RWPE1 (cell line): Measurements from ENCODE around the gene ERBB4.
A peak's percentile ranks its signal among the peaks of the same experiment; 100 is the strongest.

ENCODE experiments used
- CTCF ChIA-PET: fragments of 350-600 bp; sonication (Branson Sonifier 250); formaldehyde crosslinking; extraction: SDS; loops from one replicate; lab custom pipeline; 2021; lab: Yijun Ruan, JAX
- POLR2A ChIA-PET: fragments of 400-600 bp; formaldehyde crosslinking; extraction: SDS; loops from one replicate; lab custom pipeline; 2020; ENCODE audit warnings: antibody characterized with exemption; ENCODE audit not compliant: low non-redundant PET; lab: Yijun Ruan, JAX
- DNase-seq: peaks from one replicate; pipeline ENCODE4 v3.0.0; 2012; ENCODE audit warnings: low spot score
- H3K27ac ChIP-seq: fragments of 450-650 bp; 2 replicates; pipeline ENCODE4 v1.5.1; 2017
- TF ChIP-seq, protein P1 (sequence below): fragments of 450-650 bp; conservative IDR thresholded peaks from 2 replicates; pipeline ENCODE4 v1.5.1; 2017; ENCODE audit warnings: low read depth, mild to moderate bottlenecking

ERBB4 gene

DNA sequence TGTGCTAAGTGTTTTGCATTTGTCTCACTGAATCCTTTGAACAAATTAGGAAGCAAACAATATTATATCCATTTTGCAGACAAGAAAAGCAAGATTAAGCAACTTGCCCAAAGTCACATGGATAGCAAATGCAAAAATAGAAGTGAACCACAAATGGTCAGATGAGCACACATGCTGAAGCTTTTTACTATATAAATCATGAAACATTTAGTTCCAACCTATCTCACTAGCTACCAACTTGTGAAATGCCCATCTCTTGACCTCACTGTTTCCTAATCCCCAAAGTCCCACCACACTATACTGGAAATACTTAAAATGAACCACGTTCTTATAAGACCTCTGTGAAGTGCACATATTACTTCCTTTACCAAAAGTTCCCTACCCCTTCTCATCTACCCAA lies 380.5 kb downstream of the ERBB4 start:
- H3K27ac ChIP-seq: no peak overlapping the region
- DNase-seq: no peak
- POLR2A ChIA-PET: no interaction called here
- TF ChIP-seq, protein P1, sequence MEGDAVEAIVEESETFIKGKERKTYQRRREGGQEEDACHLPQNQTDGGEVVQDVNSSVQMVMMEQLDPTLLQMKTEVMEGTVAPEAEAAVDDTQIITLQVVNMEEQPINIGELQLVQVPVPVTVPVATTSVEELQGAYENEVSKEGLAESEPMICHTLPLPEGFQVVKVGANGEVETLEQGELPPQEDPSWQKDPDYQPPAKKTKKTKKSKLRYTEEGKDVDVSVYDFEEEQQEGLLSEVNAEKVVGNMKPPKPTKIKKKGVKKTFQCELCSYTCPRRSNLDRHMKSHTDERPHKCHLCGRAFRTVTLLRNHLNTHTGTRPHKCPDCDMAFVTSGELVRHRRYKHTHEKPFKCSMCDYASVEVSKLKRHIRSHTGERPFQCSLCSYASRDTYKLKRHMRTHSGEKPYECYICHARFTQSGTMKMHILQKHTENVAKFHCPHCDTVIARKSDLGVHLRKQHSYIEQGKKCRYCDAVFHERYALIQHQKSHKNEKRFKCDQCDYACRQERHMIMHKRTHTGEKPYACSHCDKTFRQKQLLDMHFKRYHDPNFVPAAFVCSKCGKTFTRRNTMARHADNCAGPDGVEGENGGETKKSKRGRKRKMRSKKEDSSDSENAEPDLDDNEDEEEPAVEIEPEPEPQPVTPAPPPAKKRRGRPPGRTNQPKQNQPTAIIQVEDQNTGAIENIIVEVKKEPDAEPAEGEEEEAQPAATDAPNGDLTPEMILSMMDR: no peak
- CTCF ChIA-PET: interaction anchor here (0.6 to 1.2 kb wide), 2 partner anchors 410 to 485 kb away, joined by 3 to 5 read pairs; no protein-coding TSS in a partner anchor

DNA sequence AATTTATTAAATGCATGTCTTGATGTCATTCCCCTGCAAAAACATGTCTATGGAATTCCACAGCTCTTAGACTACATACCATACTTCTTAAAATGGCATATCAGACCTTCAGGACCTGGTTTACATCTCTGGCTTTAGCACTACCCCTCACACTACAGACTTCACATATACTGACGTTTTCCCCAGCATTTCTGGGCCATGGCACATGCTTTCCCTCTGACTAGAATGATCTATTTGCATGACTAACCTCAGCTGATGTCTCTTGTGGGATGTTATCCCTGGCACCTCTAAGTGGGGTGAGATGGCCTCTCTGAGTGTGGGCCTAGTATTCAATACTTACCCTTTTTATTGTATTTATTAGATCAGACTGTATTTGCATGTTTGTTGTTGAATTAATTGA lies 381.6 kb downstream of the ERBB4 start:
- CTCF ChIA-PET: interaction anchor here (0.7 to 1.2 kb wide), 2 partner anchors 95 to 411 kb away, joined by 3 read pairs; no protein-coding TSS in a partner anchor
- POLR2A ChIA-PET: no interaction called here
- H3K27ac ChIP-seq: no peak overlapping the region
- no peak for DNase-seq
- TF ChIP-seq, protein P1: no peak

DNA sequence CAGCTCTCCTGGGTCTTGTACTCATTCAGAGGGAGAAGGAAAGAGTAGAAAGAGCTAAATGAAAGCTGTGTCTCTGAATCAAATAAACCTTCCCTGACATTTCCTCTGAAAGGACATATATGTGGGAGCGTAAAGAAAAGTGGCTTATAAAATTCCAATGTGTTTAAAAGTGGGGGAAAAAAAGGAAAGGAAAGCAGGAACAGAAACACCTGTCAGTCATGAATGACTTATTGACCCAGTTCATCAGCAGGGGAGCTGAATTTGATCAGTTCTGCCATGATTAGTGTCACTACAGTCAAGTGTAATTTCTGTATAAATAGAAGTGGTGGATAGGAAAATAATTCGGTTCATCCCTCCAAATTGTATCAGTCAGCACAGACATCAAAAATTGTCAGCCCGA lies 382.5 kb downstream of the ERBB4 start:
- no peak overlapping the region for H3K27ac ChIP-seq
- ChIA-PET POLR2A (no interaction called here), CTCF (interaction anchor here (0.5 to 1.5 kb wide), 3 partner anchors 39 to 364 kb away, joined by 3 to 4 read pairs (median 4); no protein-coding TSS in a partner anchor)
- TF ChIP-seq, protein P1: no peak
- no peak for DNase-seq

DNA sequence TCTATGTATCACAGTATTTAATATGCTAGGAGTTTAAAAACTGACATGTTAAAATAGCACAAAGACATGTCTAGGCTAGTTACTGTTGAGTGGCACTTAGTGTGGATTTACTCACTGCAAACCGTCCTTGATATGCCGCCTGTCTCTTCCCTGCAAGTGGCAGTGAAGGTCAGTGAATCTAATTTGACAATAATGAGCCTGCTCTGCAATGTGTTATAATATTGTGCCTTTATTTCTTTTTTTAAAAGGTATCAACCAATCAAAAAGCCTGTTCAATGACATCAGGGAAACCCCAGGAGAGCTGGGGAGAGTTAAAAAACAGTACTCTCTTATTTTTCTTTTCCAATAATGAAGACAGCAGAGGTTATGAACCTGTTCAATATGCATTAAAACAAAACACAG lies 384.1 kb downstream of the ERBB4 start:
- TF ChIP-seq, protein P1: no peak
- peak; percentile 36 for DNase-seq
- no peak overlapping the region for H3K27ac ChIP-seq
- CTCF ChIA-PET: interaction anchor here (0.6 kb wide), 1 partner anchor 383 kb away, joined by 3 read pairs; no protein-coding TSS in a partner anchor
- POLR2A ChIA-PET: no interaction called here

DNA sequence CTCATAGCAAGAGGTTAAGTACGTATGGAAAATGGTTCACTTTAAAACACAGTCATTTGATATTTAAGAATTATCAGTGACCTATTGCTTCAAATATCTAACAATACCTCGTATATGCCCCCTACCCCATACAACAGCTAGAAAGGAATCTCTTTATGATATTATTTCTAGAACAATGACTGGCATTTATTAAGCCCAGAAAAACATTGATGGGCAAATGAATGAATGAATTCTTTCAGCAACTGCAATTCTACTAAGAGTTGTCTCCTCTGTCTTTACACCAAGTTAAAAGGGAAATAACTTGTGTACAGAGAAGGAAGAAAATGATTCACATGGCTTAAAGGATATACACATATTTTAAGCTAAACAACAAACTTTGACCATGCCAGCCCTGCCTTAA lies 384.7 kb downstream of the ERBB4 start:
- TF ChIP-seq, protein P1: no peak
- ChIA-PET CTCF (interaction anchor here (0.6 kb wide), 1 partner anchor 238 kb away, joined by 3 read pairs; no protein-coding TSS in a partner anchor), POLR2A (no interaction called here)
- no peak overlapping the region for H3K27ac ChIP-seq
- no peak for DNase-seq

DNA sequence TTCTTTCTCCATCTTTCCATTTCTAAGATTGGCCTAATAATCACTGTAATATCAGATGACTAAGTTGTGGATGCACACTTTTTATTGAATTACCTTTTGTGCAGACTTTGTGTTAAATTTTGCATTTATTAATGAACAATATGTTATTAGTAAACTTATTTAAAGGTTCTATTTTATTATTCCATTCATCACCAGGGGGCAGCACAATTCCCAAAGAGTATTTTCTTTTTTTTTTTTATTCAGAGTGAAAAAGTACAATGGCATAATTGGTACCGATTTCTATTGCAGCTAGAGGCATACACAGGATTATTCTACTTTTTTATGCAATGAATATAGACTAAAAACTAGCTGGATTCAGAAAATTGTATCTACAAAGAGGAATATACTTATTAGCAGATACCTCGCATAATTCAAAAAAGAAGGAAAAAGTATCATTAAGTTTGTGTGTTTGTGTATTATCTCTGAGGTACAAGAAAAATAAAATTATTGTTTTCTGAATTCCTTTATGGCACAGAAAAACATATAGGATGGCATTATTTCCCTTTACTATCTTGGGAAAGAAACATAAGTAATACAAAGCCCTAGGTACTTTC lies 390.6 kb downstream of the ERBB4 start:
- TF ChIP-seq, protein P1: peak; percentile 45
- no peak overlapping the region for H3K27ac ChIP-seq
- DNase-seq: no peak
- ChIA-PET POLR2A (no interaction called here), CTCF (interaction anchor here (0.6 to 0.7 kb wide), 3 partner anchors 426 to 1670 kb away, joined by 3 read pairs; no protein-coding TSS in a partner anchor)
